Measurements from ENCODE around the gene VIPR2. TPM values are rescaled to one million over a fixed set of nuclear protein-coding genes. Genes with fewer than 3 reads are reported as not detected.
"Not testable (repeated sequence)": the region's sequence is repeated elsewhere in the genome, so short reads cannot be mapped to it uniquely, and the experiment has no call there.

The VIPR2 gene
- total RNA-seq, 1 donor, result not detected

DNA sequence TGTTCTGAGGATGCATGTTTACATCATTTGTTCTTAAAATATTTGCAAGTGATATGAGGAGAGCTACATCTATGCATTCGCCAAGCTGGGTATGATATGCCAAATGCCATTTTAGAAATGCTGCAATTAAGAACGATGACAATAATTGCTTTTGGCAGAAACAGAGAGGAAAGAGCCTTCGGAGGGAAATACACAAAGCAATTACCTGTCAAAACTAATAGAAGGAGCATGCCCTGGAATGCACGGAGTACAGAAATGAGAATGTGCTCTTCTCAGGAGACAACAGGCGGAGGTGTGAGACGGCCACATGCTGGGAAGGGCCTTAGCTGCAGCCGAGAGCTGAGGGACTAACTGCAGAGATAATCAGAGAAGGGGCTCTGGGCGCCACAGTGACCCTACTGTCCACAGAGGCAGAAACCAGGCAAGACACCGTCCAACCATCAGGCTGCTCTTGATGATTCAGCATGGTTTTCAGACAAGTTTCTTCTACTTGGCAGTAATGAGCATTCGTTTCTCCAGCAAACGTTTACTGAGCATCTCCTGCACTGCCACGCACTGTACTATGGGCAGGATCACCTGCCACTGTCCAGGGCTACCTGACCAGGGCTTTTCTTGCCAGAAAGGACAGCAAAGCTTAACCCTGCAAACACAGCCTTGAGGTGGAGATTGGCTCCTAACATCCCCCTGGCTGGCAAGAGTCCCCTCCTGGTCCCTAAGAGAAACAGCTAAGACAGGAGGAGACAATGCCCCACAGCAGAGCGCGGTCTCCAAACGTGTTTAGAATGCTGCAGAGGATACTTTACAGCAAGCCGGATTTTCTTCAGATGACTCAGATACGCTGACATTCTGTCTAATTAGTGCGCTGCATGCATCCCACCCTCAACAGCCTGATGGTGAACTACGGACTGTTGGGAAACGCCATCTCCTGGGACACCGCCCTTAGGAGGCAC lies 18.1 kb downstream of the VIPR2 start:
- DNase-seq (ENCODE audit: low read depth), result no peak
- TF ChIP-seq, protein P1, sequence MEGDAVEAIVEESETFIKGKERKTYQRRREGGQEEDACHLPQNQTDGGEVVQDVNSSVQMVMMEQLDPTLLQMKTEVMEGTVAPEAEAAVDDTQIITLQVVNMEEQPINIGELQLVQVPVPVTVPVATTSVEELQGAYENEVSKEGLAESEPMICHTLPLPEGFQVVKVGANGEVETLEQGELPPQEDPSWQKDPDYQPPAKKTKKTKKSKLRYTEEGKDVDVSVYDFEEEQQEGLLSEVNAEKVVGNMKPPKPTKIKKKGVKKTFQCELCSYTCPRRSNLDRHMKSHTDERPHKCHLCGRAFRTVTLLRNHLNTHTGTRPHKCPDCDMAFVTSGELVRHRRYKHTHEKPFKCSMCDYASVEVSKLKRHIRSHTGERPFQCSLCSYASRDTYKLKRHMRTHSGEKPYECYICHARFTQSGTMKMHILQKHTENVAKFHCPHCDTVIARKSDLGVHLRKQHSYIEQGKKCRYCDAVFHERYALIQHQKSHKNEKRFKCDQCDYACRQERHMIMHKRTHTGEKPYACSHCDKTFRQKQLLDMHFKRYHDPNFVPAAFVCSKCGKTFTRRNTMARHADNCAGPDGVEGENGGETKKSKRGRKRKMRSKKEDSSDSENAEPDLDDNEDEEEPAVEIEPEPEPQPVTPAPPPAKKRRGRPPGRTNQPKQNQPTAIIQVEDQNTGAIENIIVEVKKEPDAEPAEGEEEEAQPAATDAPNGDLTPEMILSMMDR (IDR thresholded peaks at IDR 0.05; ENCODE audit: insufficient read depth, low read depth, low read length), result no peak
- no peak overlapping the region for H3K4me3 ChIP-seq (ENCODE audit: low read depth, low read length)

DNA sequence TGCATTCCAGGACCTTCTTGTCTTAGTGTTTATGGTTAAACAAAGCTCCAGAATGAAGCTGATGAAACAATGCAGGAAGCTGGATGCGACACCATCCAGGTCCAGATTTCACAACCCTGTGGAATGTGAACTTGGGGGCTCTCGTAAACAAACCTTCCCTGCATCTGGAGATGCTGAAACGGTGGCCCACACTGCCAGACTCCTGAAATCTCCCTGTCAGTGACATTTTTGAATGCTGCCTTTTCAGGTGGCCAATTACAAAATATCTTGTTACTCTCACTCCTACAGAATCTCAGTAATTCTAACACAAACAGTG lies 18.8 kb downstream of the VIPR2 start:
- TF ChIP-seq, protein P1 (IDR thresholded peaks at IDR 0.05; ENCODE audit: insufficient read depth, low read depth, low read length), result no peak
- no peak overlapping the region for H3K4me3 ChIP-seq (ENCODE audit: low read depth, low read length)
- DNase-seq (ENCODE audit: low read depth), result no peak

DNA sequence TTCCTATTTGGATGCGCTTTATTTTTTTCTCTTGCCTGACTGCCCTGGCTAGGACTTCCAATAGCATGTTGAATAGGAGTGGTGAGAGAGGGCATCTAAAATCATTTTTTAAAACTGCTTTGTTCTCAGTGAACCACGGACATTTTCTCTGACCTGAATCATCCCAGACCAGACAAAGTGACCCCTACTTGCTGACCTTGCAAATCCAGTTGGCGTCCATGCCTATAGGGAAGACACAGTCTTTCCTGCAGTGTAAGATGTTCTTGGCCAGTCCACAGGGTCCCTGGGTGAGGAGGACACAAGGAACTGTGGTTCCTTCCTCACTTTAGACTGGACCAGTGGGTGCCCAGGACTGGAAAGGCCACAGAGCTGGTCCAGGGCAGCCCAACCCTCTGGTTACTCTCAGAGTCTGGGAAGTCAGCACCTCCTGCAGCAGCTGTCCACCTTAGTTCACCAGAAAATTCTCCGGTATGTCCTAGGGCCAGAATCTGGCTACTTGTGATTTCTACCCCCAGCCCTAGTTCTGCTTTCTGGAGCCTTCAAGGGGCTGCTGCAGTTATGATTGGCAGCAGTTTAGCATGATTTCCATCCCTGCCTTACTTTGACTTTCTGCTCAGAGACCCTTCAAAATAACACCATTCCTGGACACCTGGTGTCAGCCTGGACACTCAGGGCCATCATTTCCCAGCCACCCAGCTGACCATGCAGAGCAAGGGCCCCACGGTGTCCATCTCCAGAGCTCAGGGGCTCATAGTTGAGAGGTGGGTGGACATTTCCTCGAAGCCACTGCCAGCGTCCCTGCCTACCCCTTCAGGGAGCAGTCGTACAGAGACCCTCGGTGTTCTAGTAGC lies 19.3 kb downstream of the VIPR2 start:
- TF ChIP-seq, protein P1 (IDR thresholded peaks at IDR 0.05; ENCODE audit: insufficient read depth, low read depth, low read length), result no peak
- H3K4me3 ChIP-seq (ENCODE audit: low read depth, low read length), result no peak overlapping the region
- DNase-seq (ENCODE audit: low read depth), result no peak

DNA sequence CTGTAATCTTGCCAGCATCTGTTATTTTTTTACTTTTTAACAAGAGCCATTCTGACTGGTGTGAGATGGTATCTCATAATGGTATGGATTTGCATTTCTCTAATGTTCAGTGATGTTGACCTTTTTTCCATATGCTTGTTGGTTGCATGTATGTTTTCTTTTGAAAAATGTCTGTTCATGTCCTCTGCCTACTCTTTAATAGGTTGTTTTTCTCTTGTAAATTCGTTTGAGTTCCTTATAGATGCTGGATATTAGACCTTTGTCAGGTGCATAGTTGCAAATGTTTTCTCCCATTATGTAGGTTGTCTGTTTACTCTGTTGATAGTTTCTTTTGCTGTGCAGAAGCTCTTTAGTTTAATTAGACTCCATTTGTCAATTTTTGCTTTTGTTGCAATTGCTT lies 20.9 kb downstream of the VIPR2 start:
- not testable (repeated sequence) for H3K4me3 ChIP-seq (ENCODE audit: low read depth, low read length); DNase-seq (ENCODE audit: low read depth)

DNA sequence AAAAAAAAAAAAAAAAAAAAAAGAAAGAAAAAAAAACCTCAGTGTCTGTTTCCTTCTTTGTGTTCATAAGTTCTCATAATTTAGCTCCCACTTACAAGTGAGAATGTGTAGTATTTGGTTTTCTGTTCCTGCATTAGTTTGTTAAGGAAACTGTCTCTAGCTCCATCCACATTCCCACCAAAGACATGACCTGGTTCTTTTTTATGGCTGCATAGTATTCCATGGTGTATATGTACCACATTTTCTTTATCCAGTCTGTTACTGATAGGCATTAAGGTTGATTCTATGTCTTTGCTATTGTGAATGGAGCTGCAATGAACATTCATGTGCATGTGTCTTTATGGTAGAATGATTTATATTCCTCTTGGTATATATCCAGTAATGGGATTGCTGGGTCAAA lies 21.4 kb downstream of the VIPR2 start:
- not testable (repeated sequence) for H3K4me3 ChIP-seq (ENCODE audit: low read depth, low read length)

DNA sequence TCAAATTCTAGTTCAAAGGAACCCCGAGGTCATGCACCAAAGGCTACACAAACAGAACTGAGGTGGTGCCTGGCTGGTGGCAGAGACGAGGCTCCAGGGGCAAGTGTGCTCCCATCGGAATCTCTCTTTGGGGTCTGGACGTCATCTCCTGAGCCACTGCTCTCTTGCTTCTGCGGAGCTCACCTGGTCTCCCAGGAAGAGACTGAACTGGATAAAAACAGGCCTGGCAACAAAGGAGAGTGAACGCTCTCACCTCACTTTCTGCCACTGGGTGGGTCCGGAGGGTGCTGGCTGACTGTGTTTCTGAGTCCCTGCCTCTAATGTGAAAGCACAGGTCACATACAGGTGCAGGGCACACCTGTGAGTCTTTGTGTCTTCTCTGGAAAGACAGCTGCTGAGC lies 22.4 kb downstream of the VIPR2 start:
- no peak overlapping the region for H3K4me3 ChIP-seq (ENCODE audit: low read depth, low read length)
- DNase-seq (ENCODE audit: low read depth), result no peak
- TF ChIP-seq, protein P1 (IDR thresholded peaks at IDR 0.05; ENCODE audit: insufficient read depth, low read depth, low read length), result no peak

More for the DNA sequence above, 21.4 kb downstream of the VIPR2 start:
- DNase-seq (ENCODE audit: low read depth), result not testable (repeated sequence)

DNA sequence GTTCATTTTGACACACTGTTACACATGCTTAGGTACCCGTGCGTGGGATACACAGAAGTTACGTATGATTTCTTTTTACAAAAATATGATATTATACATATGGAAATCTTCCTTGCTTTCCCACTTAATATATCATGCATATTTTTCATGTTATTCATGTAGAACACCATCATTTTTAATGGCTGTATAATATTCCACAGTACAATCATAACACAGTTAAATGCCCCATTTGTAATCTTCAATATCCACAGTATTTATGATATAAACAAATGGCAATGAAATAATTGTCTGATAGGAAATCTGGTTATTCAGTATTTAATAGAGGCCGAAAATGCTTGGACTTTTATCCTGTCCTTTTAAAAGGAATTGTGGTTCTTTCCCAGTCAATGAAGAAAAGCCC lies 23.2 kb downstream of the VIPR2 start:
- DNase-seq (ENCODE audit: low read depth), result no peak

More for the DNA sequence above, 23.2 kb downstream of the VIPR2 start:
- TF ChIP-seq, protein P1 (IDR thresholded peaks at IDR 0.05; ENCODE audit: insufficient read depth, low read depth, low read length), result no peak
- H3K4me3 ChIP-seq (ENCODE audit: low read depth, low read length), result no peak overlapping the region

All from fibroblast of villous mesenchyme (primary cell).